Effector memory CD4-positive, alpha-beta T cell (primary cell): ENCODE results near the gene TWF2.

ENCODE experiments used
- DNase-seq, 3 donors: peaks; one replicate each; pipeline ENCODE4 v3.0.0-alpha.2; 2020
- H3K27ac ChIP-seq: 2 replicates; pipeline ENCODE4 v1.7.0; 2013; ENCODE audit warnings: mild to moderate bottlenecking, low read length, moderate library complexity; ENCODE audit not compliant: insufficient read depth, poor library complexity, severe bottlenecking
- H3K27me3 ChIP-seq: replicated peaks from 2 replicates; pipeline ENCODE4 v1.7.0; 2013; ENCODE audit warnings: mild to moderate bottlenecking, low read length; ENCODE audit not compliant: insufficient read depth, control insufficient read depth, poor library complexity, severe bottlenecking
- H3K36me3 ChIP-seq: 2 replicates; pipeline ENCODE4 v1.7.0; 2013; ENCODE audit warnings: mild to moderate bottlenecking, low read length, moderate library complexity; ENCODE audit not compliant: control insufficient read depth, insufficient read depth
- H3K4me1 ChIP-seq: 2 replicates; pipeline ENCODE4 v1.7.0; 2013; ENCODE audit warnings: low read length, mild to moderate bottlenecking; ENCODE audit not compliant: control insufficient read depth, insufficient read depth, poor library complexity, severe bottlenecking
- H3K4me3 ChIP-seq: 2 replicates; pipeline ENCODE4 v1.7.0; 2013; ENCODE audit warnings: low read length, low read depth, mild to moderate bottlenecking; ENCODE audit not compliant: insufficient read depth, poor library complexity, severe bottlenecking
- H3K9me3 ChIP-seq: 2 replicates; pipeline ENCODE4 v1.7.0; 2013; ENCODE audit warnings: mild to moderate bottlenecking, low read length, moderate library complexity; ENCODE audit not compliant: control insufficient read depth

Gene TWF2

GRCh38 chr3:52185837-52186236 lies 53.1 kb downstream of the TWF2 start:
- Histone ChIP-seq H3K4me1 (peaks cover 6% of the 10 kb centered on the region), H3K27ac (no peak overlapping the region), H3K27me3 (no peaks in the 10 kb centered on the region), H3K4me3 (no peak overlapping the region), H3K9me3 (no peaks in the 10 kb centered on the region), H3K36me3 (no peaks in the 10 kb centered on the region)
- no peak for DNase-seq

- no peaks in the 10 kb centered on the region for H3K36me3 ChIP-seq
- no peak for DNase-seq
- H3K27ac ChIP-seq = no peak overlapping the region
These were observed 53.6 kb downstream of the TWF2 start for GRCh38 chr3:52185311-52185710.

GRCh38 chr3:52184690-52185089 lies 54.3 kb downstream of the TWF2 start:
- DNase-seq = no peak
- no peak overlapping the region for H3K4me3 ChIP-seq
- peaks cover 6% of the 10 kb centered on the region for H3K4me1 ChIP-seq
- no peaks in the 10 kb centered on the region for H3K9me3 ChIP-seq
- H3K36me3 ChIP-seq = no peaks in the 10 kb centered on the region
- H3K27ac ChIP-seq = no peak overlapping the region
- H3K27me3 ChIP-seq = no peaks in the 10 kb centered on the region

More at GRCh38 chr3:52185311-52185710, 53.6 kb downstream of the TWF2 start:
- Histone ChIP-seq H3K4me1 (peaks cover 6% of the 10 kb centered on the region), H3K27me3 (no peaks in the 10 kb centered on the region), H3K4me3 (no peak overlapping the region), H3K9me3 (no peaks in the 10 kb centered on the region)

- peaks cover 6% of the 10 kb centered on the region for H3K4me1 ChIP-seq
- no peak overlapping the region for H3K4me3 ChIP-seq
- H3K27ac ChIP-seq = no peak overlapping the region
- H3K9me3 ChIP-seq = no peaks in the 10 kb centered on the region
- no peak for DNase-seq
- H3K27me3 ChIP-seq = no peaks in the 10 kb centered on the region
- H3K36me3 ChIP-seq = no peaks in the 10 kb centered on the region
These were observed 55.0 kb downstream of the TWF2 start for GRCh38 chr3:52183786-52184445.

- no peak overlapping the region for H3K27ac ChIP-seq
- no peak overlapping the region for H3K4me3 ChIP-seq
- DNase-seq = no peak
- no peaks in the 10 kb centered on the region for H3K27me3 ChIP-seq
- H3K9me3 ChIP-seq = no peaks in the 10 kb centered on the region
- H3K4me1 ChIP-seq = peaks cover 6% of the 10 kb centered on the region
- H3K36me3 ChIP-seq = no peaks in the 10 kb centered on the region
These were observed 56.3 kb downstream of the TWF2 start for GRCh38 chr3:52182691-52183090.

GRCh38 chr3:52182196-52182595 lies 56.8 kb downstream of the TWF2 start:
- no peak overlapping the region for H3K4me3 ChIP-seq
- H3K9me3 ChIP-seq = no peaks in the 10 kb centered on the region
- H3K36me3 ChIP-seq = no peaks in the 10 kb centered on the region
- no peaks in the 10 kb centered on the region for H3K27me3 ChIP-seq
- no peak for DNase-seq
- H3K27ac ChIP-seq = no peak overlapping the region
- peaks cover 6% of the 10 kb centered on the region for H3K4me1 ChIP-seq

GRCh38 chr3:52181543-52181942 lies 57.4 kb downstream of the TWF2 start:
- Histone ChIP-seq H3K27ac (no peak overlapping the region), H3K4me1 (peaks cover 6% of the 10 kb centered on the region), H3K36me3 (no peaks in the 10 kb centered on the region), H3K9me3 (no peaks in the 10 kb centered on the region), H3K27me3 (no peaks in the 10 kb centered on the region), H3K4me3 (no peak overlapping the region)
- DNase-seq = no peak
